HG02973 (cell line): Measurements from ENCODE around the gene ZNF761.

Source experiments
- ATAC-seq: cut with Tn5 transposase; IDR thresholded peaks from one replicate; pipeline ENCODE4 v1.9.1; 2021; ENCODE audit warnings: moderate library complexity; ENCODE audit not compliant: unreplicated experiment

Gene ZNF761

DNA sequence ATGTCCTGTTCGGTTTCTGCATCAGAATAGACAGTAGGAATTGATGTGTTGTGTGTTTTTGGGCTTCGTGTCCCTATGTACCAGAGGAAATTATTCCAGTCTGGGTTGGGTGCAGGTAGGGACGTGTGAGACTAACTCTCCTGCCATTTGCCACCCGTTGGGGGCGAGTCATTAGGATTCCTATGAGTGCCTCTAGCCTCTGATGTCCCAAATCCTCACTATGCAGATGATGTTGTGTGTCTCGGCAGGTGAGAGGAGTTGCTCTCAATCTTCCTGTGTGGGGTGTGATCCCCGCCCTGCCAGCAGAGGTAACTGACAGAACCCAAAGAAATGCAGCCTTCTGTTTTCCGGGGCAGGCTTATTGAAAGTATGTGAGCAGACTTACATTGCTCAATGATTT, 74.9 kb downstream of the ZNF761 start:
- ATAC-seq = no peak
